Measurements from ENCODE around the gene LPIN1. TPM values are rescaled to one million over a fixed set of nuclear protein-coding genes. Genes with fewer than 3 reads are reported as not detected.
"Not testable (repeated sequence)": the region's sequence is repeated elsewhere in the genome, so short reads cannot be mapped to it uniquely, and the experiment has no call there.

LPIN1 gene
- total RNA-seq, 1 donor from 2014 or later, result 48.8 TPM

DNA sequence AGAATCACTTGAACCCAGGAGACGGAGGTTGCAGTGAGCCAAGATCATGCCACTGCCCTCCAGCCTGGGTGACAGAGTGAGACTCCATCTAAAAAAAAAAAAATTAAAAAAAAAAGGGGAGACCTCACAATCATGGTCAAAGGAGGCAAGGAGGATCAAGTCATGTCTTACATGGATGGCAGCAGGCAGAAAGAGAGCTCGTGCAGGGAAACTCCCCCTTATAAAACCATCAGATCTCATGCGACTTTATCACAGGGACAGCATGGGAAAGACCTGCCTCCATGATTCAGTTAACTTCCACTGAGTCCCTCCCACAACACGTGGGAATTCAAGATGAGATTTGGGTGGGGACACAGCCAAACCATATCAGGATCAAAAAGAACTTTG, 75.9 kb downstream of the LPIN1 start:
- DNase-seq (ENCODE audit: low spot score); intact Hi-C loops (cut with micrococcal nuclease); H3K27me3 Mint-ChIP-seq (ENCODE audit: low read depth); H3K27ac Mint-ChIP-seq; H3K4me3 Mint-ChIP-seq (ENCODE audit: low read depth); H3K9me3 Mint-ChIP-seq; H3K4me1 Mint-ChIP-seq (ENCODE audit: low read depth): not testable (repeated sequence)
- peaks cover 84% of the 10 kb centered on the region for H3K36me3 Mint-ChIP-seq (ENCODE audit: low read depth)

DNA sequence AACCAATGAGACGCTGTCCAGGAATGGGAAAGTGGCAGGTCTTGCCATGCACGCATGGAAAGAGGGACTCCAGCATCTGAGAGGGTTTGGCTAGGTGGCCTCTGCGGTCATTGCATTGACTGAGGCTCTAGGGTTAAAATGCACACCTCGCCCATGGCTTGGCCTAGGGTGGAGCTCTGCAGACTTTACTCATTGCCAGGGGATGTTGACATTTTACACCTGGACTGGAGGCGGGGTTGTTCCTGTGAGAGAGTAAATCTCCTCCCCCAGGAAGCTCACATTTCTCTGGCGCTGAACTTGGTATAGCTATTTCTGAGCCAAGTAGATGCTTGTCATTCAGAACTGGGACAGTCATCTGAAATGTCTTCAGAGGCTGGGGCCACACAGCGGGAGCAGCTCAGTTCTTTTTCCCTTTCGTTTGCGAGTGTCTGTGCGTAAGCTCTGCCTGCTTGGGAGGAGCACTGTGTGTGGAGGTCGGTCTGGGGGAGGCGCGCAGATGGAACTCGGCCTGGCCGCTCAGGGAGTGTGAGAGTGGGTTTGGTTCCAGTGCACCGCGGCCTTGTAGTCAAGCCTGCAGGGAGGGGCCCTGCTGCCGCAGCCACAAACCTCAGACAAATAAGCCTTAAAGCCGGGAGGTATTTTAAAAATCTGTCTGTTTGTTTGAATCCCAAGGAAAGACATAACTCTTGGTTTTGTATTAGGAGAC, 76.5 kb downstream of the LPIN1 start:
- intact Hi-C loops (cut with micrococcal nuclease), result no loop called here
- peaks cover 84% of the 10 kb centered on the region for H3K36me3 Mint-ChIP-seq (ENCODE audit: low read depth)
- no peaks in the 10 kb centered on the region for H3K27me3 Mint-ChIP-seq (ENCODE audit: low read depth)
- H3K4me3 Mint-ChIP-seq (ENCODE audit: low read depth), result no peak overlapping the region
- H3K9me3 Mint-ChIP-seq, result no peaks in the 10 kb centered on the region
- no peak overlapping the region for H3K27ac Mint-ChIP-seq
- H3K4me1 Mint-ChIP-seq (ENCODE audit: low read depth), result peaks cover 9% of the 10 kb centered on the region
- DNase-seq (ENCODE audit: low spot score), result no peak

DNA sequence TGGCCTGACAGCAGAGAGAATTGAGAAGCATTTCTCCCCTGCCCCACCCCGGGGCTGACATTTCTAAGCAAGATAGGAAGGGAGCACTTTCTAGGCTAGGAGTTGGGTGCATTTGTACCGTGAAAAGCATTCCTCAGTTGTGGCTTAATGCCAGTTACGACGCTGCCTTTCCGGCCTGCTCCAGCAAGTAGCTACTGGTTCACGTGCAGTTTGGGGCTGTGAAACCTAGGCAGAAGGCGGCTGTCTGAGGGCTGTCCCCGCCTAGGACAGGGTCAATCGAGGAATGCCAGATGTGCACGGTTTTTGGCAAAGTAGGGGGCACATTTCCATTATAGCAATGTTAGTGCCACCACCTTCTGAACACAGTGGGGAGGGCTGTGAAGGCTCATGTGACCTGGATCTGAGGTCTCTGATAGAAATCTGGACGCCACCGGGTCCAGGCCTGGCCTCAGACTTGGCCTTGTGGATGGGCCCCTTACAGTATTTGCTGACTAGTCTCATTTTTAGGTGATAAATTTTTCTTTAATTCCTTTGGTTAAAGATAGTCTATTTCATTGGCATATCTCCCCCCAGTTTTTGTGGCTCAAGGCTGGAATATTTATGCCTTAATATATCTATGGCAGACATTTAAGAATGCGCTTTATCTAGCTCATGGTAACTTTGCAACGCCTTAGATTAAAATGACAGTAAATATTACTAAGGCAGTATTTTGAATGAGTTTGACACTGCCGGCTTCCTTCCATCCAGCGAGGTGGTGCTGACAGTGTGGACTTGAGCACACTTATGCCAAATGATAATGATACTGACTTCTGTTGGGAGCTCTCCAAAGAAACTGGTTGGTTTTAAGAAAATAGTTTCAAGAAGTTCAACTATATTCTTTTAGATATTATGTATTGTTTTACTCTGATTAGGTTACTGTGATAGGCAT, 78.7 kb downstream of the LPIN1 start:
- intact Hi-C loops (cut with micrococcal nuclease), result loop anchor here (5.0 kb wide), 1 partner anchor 42 kb away; no protein-coding TSS in a partner anchor
- Mint-ChIP-seq H3K9me3 (no peaks in the 10 kb centered on the region), H3K4me1 (ENCODE audit: low read depth) (peaks cover 19% of the 10 kb centered on the region), H3K4me3 (ENCODE audit: low read depth) (no peak overlapping the region), H3K27ac (no peak overlapping the region), H3K27me3 (ENCODE audit: low read depth) (no peaks in the 10 kb centered on the region), H3K36me3 (ENCODE audit: low read depth) (peaks cover 70% of the 10 kb centered on the region)
- no peak for DNase-seq (ENCODE audit: low spot score)

DNA sequence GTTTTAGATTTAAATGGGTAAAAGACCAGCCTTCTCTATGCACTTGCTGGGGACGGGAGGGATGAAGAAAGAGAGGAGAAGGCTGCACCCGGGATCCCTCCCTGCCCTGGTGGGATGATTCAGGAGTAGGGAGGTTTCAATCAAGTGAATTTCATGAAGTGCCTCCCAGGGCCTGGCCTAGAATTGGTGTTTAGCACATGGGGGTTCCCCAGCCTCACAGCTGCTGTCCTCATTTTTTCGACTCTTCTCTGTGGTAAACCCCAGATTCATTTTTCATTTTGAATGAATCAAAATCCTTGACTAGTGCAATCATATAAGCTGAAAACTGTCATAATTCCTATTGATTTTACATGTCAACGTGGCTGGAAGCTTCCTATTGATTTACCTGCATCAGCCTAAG, 81.1 kb downstream of the LPIN1 start:
- H3K36me3 Mint-ChIP-seq (ENCODE audit: low read depth), result peaks cover 50% of the 10 kb centered on the region
- H3K27me3 Mint-ChIP-seq (ENCODE audit: low read depth), result peaks cover 17% of the 10 kb centered on the region
- H3K4me3 Mint-ChIP-seq (ENCODE audit: low read depth), result no peak overlapping the region
- peaks cover 32% of the 10 kb centered on the region for H3K4me1 Mint-ChIP-seq (ENCODE audit: low read depth)
- H3K9me3 Mint-ChIP-seq, result no peaks in the 10 kb centered on the region
- H3K27ac Mint-ChIP-seq, result no peak overlapping the region
- no peak for DNase-seq (ENCODE audit: low spot score)
- intact Hi-C loops (cut with micrococcal nuclease), result loop anchor here (5.0 kb wide), 1 partner anchor 40 kb away; no protein-coding TSS in a partner anchor

DNA sequence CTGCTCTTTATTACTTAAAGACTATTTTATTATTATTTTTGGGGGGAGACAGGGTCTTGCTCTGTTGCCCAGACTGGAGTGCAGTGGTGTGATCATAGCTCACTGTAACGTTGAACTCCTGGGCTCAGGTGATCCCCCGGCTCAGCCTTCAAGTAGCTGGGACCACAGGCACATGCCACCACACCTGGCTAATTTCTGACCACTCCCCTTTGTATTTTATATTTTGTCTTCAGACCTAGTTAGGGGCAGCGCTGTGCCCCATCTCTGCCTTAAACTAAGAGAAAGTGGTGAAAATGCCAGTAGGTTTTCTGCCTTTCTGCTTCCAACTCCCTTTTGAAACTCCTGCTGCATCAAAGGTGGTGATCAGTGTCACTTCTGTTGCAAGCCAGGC, 82.5 kb downstream of the LPIN1 start:
- DNase-seq (ENCODE audit: low spot score), result no peak
- Mint-ChIP-seq H3K9me3 (no peaks in the 10 kb centered on the region), H3K27me3 (ENCODE audit: low read depth) (peaks cover 26% of the 10 kb centered on the region), H3K27ac (no peak overlapping the region), H3K36me3 (ENCODE audit: low read depth) (peaks cover 37% of the 10 kb centered on the region), H3K4me1 (ENCODE audit: low read depth) (peaks cover 31% of the 10 kb centered on the region), H3K4me3 (ENCODE audit: low read depth) (no peak overlapping the region)
- intact Hi-C loops (cut with micrococcal nuclease), result loop anchor here (2.0 to 5.0 kb wide), 2 partner anchors 38 to 602 kb away; no protein-coding TSS in a partner anchor

DNA sequence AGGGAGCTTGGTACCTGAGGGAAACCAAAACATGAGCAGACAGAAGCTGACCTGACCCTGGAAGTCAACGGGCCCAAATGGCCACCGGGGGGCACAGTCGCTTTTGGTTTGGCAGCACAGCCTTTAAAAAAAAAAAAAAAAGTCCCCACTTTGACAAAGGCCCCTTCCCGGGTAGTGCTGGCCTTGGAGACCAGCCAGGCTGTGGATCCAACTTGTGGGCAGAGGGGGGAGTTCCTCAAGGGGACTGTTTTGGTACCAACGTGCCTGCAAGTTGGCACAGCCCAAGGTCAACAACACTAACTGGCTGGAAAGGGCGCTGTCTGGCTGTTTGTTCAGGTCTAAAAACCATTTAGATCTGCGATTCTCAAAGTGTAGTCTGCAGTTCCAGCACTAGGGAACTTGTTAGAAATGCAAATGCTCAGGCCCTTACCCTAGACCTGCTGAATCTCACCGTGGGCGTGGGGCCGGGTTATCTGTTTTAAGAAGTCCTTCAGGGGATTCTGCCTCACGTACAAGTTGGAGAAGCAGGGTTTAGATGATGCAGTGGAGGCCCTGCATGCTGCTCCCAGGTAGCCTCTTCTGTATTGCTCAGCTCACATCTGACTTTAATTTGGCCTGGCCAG, 83.0 kb downstream of the LPIN1 start:
- peaks cover 31% of the 10 kb centered on the region for H3K4me1 Mint-ChIP-seq (ENCODE audit: low read depth)
- peak; percentile 13 for DNase-seq (ENCODE audit: low spot score)
- intact Hi-C loops (cut with micrococcal nuclease), result loop anchor here (2.0 to 5.0 kb wide), 2 partner anchors 38 to 601 kb away; no protein-coding TSS in a partner anchor
- H3K27me3 Mint-ChIP-seq (ENCODE audit: low read depth), result peaks cover 31% of the 10 kb centered on the region
- peaks cover 33% of the 10 kb centered on the region for H3K36me3 Mint-ChIP-seq (ENCODE audit: low read depth)
- peak overlapping the region; percentile 51 for H3K4me3 Mint-ChIP-seq (ENCODE audit: low read depth)
- no peak overlapping the region for H3K27ac Mint-ChIP-seq
- peaks cover 5% of the 10 kb centered on the region for H3K9me3 Mint-ChIP-seq

DNA sequence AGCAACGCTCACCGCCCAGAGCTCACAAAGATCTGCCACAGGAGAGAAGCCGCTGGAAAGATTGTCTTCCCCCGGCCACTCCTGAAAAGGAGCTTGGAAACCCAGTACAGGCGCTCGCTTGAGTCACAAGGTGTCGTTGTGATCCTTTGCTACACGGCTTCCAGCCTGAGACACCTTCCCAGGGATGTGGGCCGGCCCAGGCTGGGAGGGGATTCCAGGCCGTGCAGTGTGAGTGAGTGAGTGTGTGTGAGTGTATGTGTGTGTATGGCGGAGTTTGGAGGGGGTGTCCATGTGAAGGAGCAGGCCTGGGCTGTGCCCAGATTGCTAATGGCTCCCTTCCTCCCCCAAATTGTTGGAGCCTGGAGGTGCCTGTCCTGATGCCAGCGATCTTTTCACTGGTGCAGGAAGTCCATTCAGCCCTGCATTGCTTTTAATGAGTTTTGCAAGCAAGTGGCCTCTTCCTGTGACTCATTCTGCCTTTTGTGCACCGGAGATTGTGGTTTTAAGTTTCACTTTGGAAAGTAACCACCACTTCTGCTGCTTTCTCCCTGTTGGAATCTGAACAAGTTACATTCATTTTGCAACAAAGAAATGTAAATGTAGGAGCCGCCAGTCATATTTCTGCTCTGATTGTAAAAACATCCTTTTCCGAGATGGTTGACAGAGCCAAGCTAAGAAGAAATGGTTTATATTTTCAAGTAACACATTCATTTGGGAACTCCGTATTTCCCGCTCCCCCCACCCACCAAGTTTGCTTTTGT, 83.7 kb downstream of the LPIN1 start:
- peaks cover 10% of the 10 kb centered on the region for H3K9me3 Mint-ChIP-seq
- peak overlapping the region; percentile 51 for H3K4me3 Mint-ChIP-seq (ENCODE audit: low read depth)
- peaks cover 29% of the 10 kb centered on the region for H3K36me3 Mint-ChIP-seq (ENCODE audit: low read depth)
- peaks cover 37% of the 10 kb centered on the region for H3K27me3 Mint-ChIP-seq (ENCODE audit: low read depth)
- intact Hi-C loops (cut with micrococcal nuclease), result loop anchor here (1.0 to 5.0 kb wide), 16 partner anchors 37 to 1177 kb away; partner anchors contain the start of gene LPIN1
- H3K4me1 Mint-ChIP-seq (ENCODE audit: low read depth), result peaks cover 31% of the 10 kb centered on the region
- peak; percentile 61 for DNase-seq (ENCODE audit: low spot score)
- peak overlapping the region; percentile 56 for H3K27ac Mint-ChIP-seq

DNA sequence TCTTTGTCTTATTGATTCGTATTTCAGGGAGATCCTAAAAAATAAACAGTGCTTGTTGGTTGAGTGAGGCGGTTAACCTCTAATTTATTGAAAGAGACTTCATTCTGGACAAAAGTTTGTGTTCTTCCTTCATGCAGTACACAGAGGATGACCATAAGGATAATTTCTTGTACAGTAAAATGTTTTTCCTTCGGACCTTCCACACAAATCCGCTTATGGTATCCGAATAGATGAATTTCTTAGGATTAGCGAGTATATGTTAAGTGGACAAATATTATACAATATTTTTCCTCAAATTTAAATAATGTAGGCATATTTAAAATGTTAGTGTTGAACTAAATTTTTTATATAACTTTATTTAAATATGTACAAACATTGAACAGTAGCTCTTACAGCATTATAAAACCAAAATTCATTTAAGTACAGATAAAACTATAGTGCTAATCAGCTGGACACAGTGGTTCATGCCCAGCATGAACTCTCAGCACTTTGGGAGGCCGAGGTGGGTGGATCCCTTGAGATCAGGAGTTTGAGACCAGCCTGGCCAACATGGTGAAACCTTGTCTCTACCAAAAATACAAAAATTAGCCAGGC, 84.4 kb downstream of the LPIN1 start:
- peaks cover 22% of the 10 kb centered on the region for H3K36me3 Mint-ChIP-seq (ENCODE audit: low read depth)

DNA sequence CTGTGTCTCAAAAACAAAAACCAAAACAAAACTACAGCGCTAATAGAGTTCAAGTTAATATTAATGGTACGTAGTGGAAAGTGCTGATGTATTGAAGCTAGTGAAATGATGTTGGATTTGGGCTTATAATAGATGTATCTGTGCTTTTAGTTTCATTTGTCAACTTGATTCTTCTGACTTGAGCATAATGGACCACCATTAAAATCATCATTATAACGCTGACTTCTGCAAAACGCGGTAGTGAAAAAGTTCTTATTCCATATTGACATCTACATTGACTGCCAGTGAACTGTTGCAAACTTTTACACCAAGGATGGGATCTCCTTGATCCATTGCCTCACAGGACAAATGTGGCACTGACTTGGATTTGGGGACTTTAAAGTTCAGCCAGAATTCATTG, 85.0 kb downstream of the LPIN1 start:
- peaks cover 46% of the 10 kb centered on the region for H3K27me3 Mint-ChIP-seq (ENCODE audit: low read depth)
- peaks cover 10% of the 10 kb centered on the region for H3K9me3 Mint-ChIP-seq
- peaks cover 16% of the 10 kb centered on the region for H3K36me3 Mint-ChIP-seq (ENCODE audit: low read depth)
- intact Hi-C loops (cut with micrococcal nuclease), result loop anchor here (2.0 to 5.0 kb wide), 6 partner anchors 173 to 1121 kb away; no protein-coding TSS in a partner anchor
- no peak overlapping the region for H3K27ac Mint-ChIP-seq
- H3K4me1 Mint-ChIP-seq (ENCODE audit: low read depth), result peaks cover 31% of the 10 kb centered on the region
- no peak for DNase-seq (ENCODE audit: low spot score)
- H3K4me3 Mint-ChIP-seq (ENCODE audit: low read depth), result no peak overlapping the region

More for the DNA sequence above, 84.4 kb downstream of the LPIN1 start:
- Mint-ChIP-seq H3K27me3 (ENCODE audit: low read depth) (peaks cover 43% of the 10 kb centered on the region), H3K4me1 (ENCODE audit: low read depth) (peaks cover 31% of the 10 kb centered on the region), H3K4me3 (ENCODE audit: low read depth) (peak overlapping the region; percentile 51), H3K9me3 (peaks cover 10% of the 10 kb centered on the region), H3K27ac (peak overlapping the region; percentile 56)
- intact Hi-C loops (cut with micrococcal nuclease), result loop anchor here (1.0 to 5.0 kb wide), 14 partner anchors 85 to 1176 kb away; partner anchors contain the start of gene LPIN1
- no peak for DNase-seq (ENCODE audit: low spot score)

DNA sequence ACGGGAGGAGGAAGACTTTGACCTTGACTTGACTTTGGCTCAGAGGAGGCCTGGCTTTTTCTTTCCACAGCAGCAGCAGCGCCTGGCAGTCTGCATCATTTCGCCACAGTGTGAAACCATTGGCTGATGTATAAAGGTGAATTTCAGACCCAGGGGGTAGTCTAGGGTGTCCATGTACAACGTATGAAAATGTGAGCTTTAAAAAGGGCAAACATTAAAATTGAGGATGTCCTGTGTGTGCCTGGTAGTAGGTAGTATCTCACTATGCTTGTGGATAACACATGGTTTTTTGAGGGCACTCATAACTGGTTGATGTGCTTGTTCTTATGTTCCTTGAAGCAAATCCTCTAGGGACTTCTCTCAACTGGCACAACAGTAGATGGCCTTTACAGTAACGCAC, 86.1 kb downstream of the LPIN1 start:
- intact Hi-C loops (cut with micrococcal nuclease), result loop anchor here (5.0 kb wide), 2 partner anchors 345 to 1120 kb away; no protein-coding TSS in a partner anchor
- Mint-ChIP-seq H3K27me3 (ENCODE audit: low read depth) (peaks cover 56% of the 10 kb centered on the region), H3K4me3 (ENCODE audit: low read depth) (no peak overlapping the region), H3K27ac (no peak overlapping the region), H3K36me3 (ENCODE audit: low read depth) (peaks cover 5% of the 10 kb centered on the region), H3K4me1 (ENCODE audit: low read depth) (peaks cover 26% of the 10 kb centered on the region), H3K9me3 (peaks cover 10% of the 10 kb centered on the region)
- no peak for DNase-seq (ENCODE audit: low spot score)

DNA sequence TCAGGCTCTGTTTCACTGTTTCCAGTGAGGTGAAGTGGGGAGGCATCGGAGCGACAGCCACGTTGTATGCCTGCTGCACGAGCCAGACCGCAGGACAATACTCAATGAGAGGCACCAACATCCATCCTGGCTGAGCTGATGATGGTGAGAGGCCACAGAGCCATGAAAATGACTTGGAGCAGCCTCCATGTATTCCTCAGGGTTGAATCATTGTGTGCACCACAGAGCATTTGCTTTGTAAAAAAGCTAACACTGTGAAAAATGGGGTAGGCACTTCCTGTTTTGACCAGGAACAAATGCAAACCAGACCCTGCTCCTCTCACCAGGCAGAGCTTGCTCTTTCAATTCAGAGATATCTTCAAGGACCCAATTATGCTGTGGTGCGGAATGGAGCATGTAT, 87.2 kb downstream of the LPIN1 start:
- intact Hi-C loops (cut with micrococcal nuclease), result loop anchor here (5.0 kb wide), 2 partner anchors 344 to 1119 kb away; no protein-coding TSS in a partner anchor
- no peak for DNase-seq (ENCODE audit: low spot score)
- peaks cover 3% of the 10 kb centered on the region for H3K36me3 Mint-ChIP-seq (ENCODE audit: low read depth)
- H3K27ac Mint-ChIP-seq, result no peak overlapping the region
- no peak overlapping the region for H3K4me3 Mint-ChIP-seq (ENCODE audit: low read depth)
- H3K4me1 Mint-ChIP-seq (ENCODE audit: low read depth), result peaks cover 24% of the 10 kb centered on the region
- H3K27me3 Mint-ChIP-seq (ENCODE audit: low read depth), result peaks cover 62% of the 10 kb centered on the region
- H3K9me3 Mint-ChIP-seq, result peaks cover 10% of the 10 kb centered on the region
